ENCODE results near the gene P4HA1.
"Not testable (repeated sequence)": the region's sequence is repeated elsewhere in the genome, so short reads cannot be mapped to it uniquely, and the experiment has no call there.

Gene P4HA1

DNA sequence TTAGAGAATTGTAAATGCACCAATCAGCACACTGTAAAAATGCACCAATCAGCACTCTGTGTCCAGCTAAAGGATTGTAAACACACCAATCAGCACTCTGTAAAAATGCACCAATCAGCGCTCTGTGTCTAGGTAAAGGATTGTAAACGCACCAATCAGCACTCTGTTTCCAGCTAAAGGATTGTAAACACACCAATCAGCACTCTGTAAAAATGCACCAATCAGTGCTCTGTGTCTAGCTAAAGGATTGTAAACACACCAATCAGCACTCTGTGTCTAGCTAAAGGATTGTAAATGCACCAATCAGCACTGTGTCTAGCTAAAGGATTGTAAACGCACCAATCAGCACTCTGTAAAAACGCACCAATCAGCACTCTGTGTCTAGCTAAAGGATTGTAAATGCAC is 12.6 kb upstream of the P4HA1 start:
- H3K27ac Mint-ChIP-seq, H3K4me1 Mint-ChIP-seq: not testable (repeated sequence)

DNA sequence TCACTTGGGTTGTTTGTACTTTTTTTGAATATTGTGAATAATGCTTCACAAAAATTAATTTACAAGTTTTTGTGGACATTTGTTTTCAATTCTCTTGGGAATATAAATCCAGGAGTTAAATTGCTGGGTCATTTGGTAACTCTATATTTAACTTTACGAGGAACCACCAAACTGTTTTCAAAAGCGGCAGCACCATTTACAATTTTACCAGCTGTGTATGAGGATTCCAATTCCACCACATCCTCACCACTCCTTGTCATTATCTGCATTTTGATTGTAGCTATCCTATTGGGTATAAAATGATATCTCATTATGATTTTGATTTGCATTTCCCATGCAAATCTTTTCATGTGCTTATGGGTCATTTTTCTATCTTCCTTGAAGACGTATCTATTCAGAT is 9.6 kb upstream of the P4HA1 start:
- no peak overlapping the region for H3K4me3 Mint-ChIP-seq
- H3K27ac Mint-ChIP-seq, result no peak overlapping the region
- no peaks in the 10 kb centered on the region for H3K9me3 Mint-ChIP-seq
- H3K36me3 Mint-ChIP-seq, result peaks cover 39% of the 10 kb centered on the region
- ATAC-seq (no peak), DNase-seq (ENCODE audit: low spot score in 2 of 2) (no peak)
- H3K4me1 Mint-ChIP-seq, result peaks cover 6% of the 10 kb centered on the region

More for the DNA sequence above, 12.6 kb upstream of the P4HA1 start:
- H3K4me3 Mint-ChIP-seq; DNase-seq (ENCODE audit: low spot score in 2 of 2); H3K9me3 Mint-ChIP-seq; ATAC-seq: not testable (repeated sequence)
- H3K36me3 Mint-ChIP-seq, result peaks cover 28% of the 10 kb centered on the region

DNA sequence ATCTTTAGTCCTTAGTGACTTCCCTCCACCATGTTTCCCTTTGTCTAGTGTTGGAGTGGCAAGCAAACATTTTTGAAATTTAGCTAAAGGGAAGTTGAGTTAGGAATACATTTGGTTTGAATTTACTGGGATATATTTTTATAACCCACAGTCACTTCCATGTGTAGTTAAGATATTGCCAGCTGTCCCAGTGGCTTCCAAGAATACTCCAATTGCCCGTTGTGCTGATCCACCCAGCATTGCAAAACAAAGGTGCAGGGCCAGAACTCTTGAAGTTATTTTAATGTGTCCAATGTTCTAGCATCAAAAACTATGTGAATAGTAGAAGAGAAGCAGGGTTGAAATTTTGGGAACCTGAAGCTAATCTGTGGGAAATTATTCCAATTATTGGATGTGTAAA is 2.5 kb upstream of the P4HA1 start:
- H3K4me3 Mint-ChIP-seq, result no peak overlapping the region
- DNase-seq (ENCODE audit: low spot score in 2 of 2) (no peak), ATAC-seq (no peak)
- H3K4me1 Mint-ChIP-seq, result peaks cover 10% of the 10 kb centered on the region
- H3K9me3 Mint-ChIP-seq, result no peaks in the 10 kb centered on the region
- no peak overlapping the region for H3K27ac Mint-ChIP-seq
- peaks cover 53% of the 10 kb centered on the region for H3K36me3 Mint-ChIP-seq

- peaks cover 67% of the 10 kb centered on the region for H3K36me3 Mint-ChIP-seq
- peaks cover 10% of the 10 kb centered on the region for H3K4me1 Mint-ChIP-seq
- H3K4me3 Mint-ChIP-seq, result peak overlapping the region; percentile 93
- no peaks in the 10 kb centered on the region for H3K9me3 Mint-ChIP-seq
- DNase-seq (ENCODE audit: low spot score in 2 of 2) (no peak), ATAC-seq (peak; percentile 1)
- H3K27ac Mint-ChIP-seq, result peak overlapping the region; percentile 97
Measured at GRCh38 chr10:73097305-73097670, 622 bp upstream of the P4HA1 start.

GRCh38 chr10:73096041-73096448 is 621 bp downstream of the P4HA1 start:
- peaks cover 70% of the 10 kb centered on the region for H3K36me3 Mint-ChIP-seq

DNA sequence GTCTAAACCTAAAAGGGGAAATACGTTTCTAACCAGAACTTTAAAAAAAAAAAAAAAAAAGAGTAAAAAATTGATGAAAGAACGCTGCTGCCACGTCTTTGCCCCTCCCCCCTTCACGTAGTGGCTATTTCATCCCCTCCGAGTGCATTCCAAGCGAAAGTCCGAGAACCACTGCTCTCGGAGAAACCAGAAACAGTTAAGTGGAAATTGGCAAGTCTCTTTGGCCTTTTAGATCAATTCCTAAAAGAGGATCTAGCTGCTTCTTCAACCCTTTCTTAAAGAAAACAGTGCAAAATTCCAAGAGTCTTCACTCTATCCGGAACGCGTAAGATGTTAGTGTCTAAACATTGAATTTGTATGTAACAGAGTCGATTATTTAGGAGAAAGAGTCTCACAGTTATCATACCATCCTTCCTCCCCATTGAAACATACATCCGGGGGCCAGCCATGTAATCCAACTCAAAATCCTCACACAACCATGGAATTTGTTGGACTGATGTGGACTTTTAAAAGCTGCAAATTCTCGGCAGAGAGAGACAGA is 1.1 kb downstream of the P4HA1 start:
- DNase-seq (ENCODE audit: low spot score in 2 of 2), result peak; percentile 15 to 70
- Mint-ChIP-seq H3K27ac (peak overlapping the region; percentile 97), H3K4me1 (peaks cover 10% of the 10 kb centered on the region), H3K36me3 (peaks cover 70% of the 10 kb centered on the region), H3K9me3 (no peaks in the 10 kb centered on the region), H3K4me3 (peak overlapping the region; percentile 93)
- ATAC-seq, result no peak

More at GRCh38 chr10:73096041-73096448, 621 bp downstream of the P4HA1 start:
- Mint-ChIP-seq H3K9me3 (no peaks in the 10 kb centered on the region), H3K4me3 (peak overlapping the region; percentile 93), H3K27ac (peak overlapping the region; percentile 97), H3K4me1 (peaks cover 10% of the 10 kb centered on the region)
- DNase-seq (ENCODE audit: low spot score in 2 of 2), result peak; percentile 53 to 88
- ATAC-seq, result peak; percentile 68

GRCh38 chr10:73094986-73095480 is 1.6 kb downstream of the P4HA1 start:
- Mint-ChIP-seq H3K27ac (peak overlapping the region; percentile 97), H3K4me3 (peak overlapping the region; percentile 93), H3K36me3 (peaks cover 74% of the 10 kb centered on the region), H3K9me3 (no peaks in the 10 kb centered on the region), H3K4me1 (peaks cover 10% of the 10 kb centered on the region)
- DNase-seq (ENCODE audit: low spot score in 2 of 2), result no peak
- ATAC-seq, result no peak

GRCh38 chr10:73093922-73094850 is 2.5 kb downstream of the P4HA1 start:
- Mint-ChIP-seq H3K4me3 (peak overlapping the region; percentile 93), H3K9me3 (no peaks in the 10 kb centered on the region), H3K27ac (no peak overlapping the region), H3K36me3 (peaks cover 82% of the 10 kb centered on the region), H3K4me1 (peaks cover 10% of the 10 kb centered on the region)
- DNase-seq (ENCODE audit: low spot score in 2 of 2), result no peak
- ATAC-seq, result no peak

DNA sequence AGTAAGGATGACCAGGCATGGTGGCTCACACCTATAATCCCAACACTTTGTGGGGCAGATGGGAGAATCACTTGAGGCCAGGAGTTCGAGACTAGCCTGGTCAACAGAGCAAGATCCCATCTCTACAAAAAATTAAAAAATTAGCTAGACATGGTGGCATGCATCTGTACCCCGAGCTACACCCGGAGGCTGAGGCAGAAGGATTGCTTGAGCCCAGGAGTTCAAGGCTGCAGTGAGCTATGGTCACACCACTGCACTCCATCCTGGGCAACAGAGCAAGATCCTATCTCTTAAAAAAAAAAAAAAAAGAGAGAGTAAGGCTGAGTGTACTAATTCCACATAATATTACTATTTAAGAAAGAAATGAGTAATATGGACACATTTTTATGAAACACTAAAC is 3.8 kb downstream of the P4HA1 start:
- DNase-seq (ENCODE audit: low spot score in 2 of 2) (no peak), ATAC-seq (no peak)
- Mint-ChIP-seq H3K4me3 (peak overlapping the region; percentile 93), H3K27ac (no peak overlapping the region), H3K9me3 (no peaks in the 10 kb centered on the region), H3K36me3 (peaks cover 94% of the 10 kb centered on the region), H3K4me1 (peaks cover 19% of the 10 kb centered on the region)

DNA sequence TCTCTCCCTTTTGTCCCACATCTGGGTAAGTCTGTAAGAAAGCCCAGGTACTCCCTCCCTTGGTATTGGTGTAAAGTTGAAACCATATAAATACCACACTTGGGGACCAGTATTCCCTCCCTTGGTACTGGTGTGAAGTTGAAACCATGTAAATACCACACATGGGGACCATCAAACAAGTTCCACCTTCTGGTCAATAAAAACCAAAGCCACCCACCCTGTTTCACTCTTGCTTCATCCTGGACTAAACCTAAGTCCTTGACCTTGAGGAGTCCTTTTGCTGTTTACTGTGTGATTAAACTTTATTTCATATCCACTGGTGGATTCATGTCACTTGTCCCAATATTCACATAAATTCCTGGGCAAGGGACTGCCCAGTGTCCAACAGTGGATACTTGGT is 8.4 kb downstream of the P4HA1 start:
- Mint-ChIP-seq H3K9me3 (no peaks in the 10 kb centered on the region), H3K27ac (peak overlapping the region; percentile 46), H3K4me1 (peaks cover 9% of the 10 kb centered on the region), H3K36me3 (peaks cover 69% of the 10 kb centered on the region), H3K4me3 (no peak overlapping the region)
- ATAC-seq (no peak), DNase-seq (ENCODE audit: low spot score in 2 of 2) (no peak)

- Mint-ChIP-seq H3K9me3 (no peaks in the 10 kb centered on the region), H3K4me3 (no peak overlapping the region), H3K36me3 (peaks cover 54% of the 10 kb centered on the region), H3K4me1 (peaks cover 9% of the 10 kb centered on the region), H3K27ac (no peak overlapping the region)
- DNase-seq (ENCODE audit: low spot score in 2 of 2) (no peak), ATAC-seq (no peak)
Measured at GRCh38 chr10:73086816-73087215, 9.8 kb downstream of the P4HA1 start.

GRCh38 chr10:73084209-73084608 is 12.5 kb downstream of the P4HA1 start:
- no peak for ATAC-seq
- H3K4me3 Mint-ChIP-seq, result no peak overlapping the region

GRCh38 chr10:73083221-73083620 is 13.4 kb downstream of the P4HA1 start:
- H3K27ac Mint-ChIP-seq, result no peak overlapping the region
- no peak for DNase-seq (ENCODE audit: low spot score in 2 of 2)
- H3K9me3 Mint-ChIP-seq, result no peaks in the 10 kb centered on the region
- H3K4me3 Mint-ChIP-seq, result no peak overlapping the region
- H3K36me3 Mint-ChIP-seq, result peaks cover 34% of the 10 kb centered on the region
- no peak for ATAC-seq
- H3K4me1 Mint-ChIP-seq, result peaks cover 7% of the 10 kb centered on the region

More at GRCh38 chr10:73084209-73084608, 12.5 kb downstream of the P4HA1 start:
- DNase-seq (ENCODE audit: low spot score in 2 of 2), result no peak
- peaks cover 14% of the 10 kb centered on the region for H3K4me1 Mint-ChIP-seq
- no peaks in the 10 kb centered on the region for H3K9me3 Mint-ChIP-seq
- no peak overlapping the region for H3K27ac Mint-ChIP-seq
- peaks cover 35% of the 10 kb centered on the region for H3K36me3 Mint-ChIP-seq

DNA sequence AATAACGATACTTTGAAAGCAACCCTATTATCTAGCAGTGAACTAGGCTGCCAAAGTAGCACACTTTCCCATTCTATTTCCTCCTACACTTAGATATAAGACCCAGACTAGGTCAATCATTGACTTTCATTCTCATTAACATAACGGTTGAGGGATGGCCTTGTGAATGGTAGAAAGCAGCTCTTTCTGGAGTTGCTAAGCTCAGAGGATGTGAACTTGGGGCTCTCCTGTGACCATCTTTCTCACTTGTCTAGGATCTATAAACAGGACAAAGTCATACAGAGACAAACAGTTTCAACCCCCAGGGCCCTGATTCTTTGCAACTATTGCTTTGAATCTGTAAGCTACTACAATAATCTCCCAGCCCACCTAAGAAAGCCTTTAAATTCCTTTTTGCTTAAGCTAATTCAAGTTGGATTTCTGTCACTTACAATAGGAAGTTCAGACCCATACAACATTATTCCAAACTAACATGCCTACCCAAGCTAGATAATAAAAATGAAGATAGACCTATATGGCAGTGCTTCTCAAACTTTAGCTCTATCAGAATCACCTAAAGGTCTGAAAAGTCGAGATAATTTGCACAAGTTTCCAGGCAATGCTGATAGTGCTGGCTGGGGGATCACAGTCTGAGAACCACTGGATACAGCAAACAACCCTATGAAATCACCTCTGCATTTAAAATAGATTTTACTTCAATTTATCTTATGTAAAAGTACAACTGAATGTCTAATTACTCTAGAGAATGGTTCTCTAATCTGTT is 16.7 kb downstream of the P4HA1 start:
- no peak overlapping the region for H3K27ac Mint-ChIP-seq
- no peaks in the 10 kb centered on the region for H3K9me3 Mint-ChIP-seq

More for the DNA sequence above, 16.7 kb downstream of the P4HA1 start:
- H3K4me1 Mint-ChIP-seq, result peaks cover 15% of the 10 kb centered on the region
- DNase-seq (ENCODE audit: low spot score in 2 of 2) (no peak), ATAC-seq (peak; percentile 55)
- no peak overlapping the region for H3K4me3 Mint-ChIP-seq
- H3K36me3 Mint-ChIP-seq, result peaks cover 46% of the 10 kb centered on the region

All from stimulated activated effector memory CD8-positive, alpha-beta T cell treated with anti-CD3 and anti-CD28 coated beads, Interleukin-12 subunit alpha, Interleukin-12 subunit beta, amount 100 ng/mL, for 72 hours (primary cell).